C4-2B (cell line): Measurements from ENCODE around the gene PQBP1.

Experiments
- H3K27ac ChIP-seq: fragments of 450-650 bp; 2 replicates; pipeline ENCODE4 v1.5.1; 2017
- CTCF ChIP-seq: fragments of 450-650 bp; conservative IDR thresholded peaks from 2 replicates; pipeline ENCODE4 v1.5.1; 2017; ENCODE audit warnings: mild to moderate bottlenecking
- ZFX ChIP-seq: fragments of 450-650 bp; IDR thresholded peaks from 2 replicates; pipeline ENCODE4 v1.6.1; 2017

PQBP1 gene

DNA sequence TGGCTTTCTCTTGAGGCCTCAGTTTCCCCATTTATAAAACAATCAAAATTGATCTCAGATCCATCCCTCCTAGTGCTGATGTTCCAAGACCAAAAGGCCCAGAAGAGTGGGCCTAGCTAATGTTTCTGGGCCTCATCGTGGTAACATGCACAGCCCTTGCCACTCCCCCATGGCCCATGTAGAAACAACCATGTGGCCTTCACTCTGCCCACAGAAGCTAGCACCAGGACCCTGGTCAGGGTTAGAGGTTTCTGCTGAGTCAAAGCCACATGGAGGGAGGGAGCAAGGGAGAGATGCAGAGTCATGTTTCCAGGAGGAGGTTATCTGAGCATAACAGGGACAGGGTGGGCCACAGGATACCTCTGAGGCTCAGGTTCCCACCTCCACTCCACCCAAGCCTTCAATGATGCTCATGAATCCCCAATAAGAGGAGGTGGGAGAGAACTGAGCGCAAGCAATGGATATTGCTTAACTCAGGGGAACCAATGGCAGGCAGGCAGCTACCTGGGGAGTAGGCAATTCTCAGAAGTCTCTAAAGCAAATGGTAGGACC is 42.8 kb downstream of the PQBP1 start:
- no peak overlapping the region for H3K27ac ChIP-seq
- TF ChIP-seq ZFX: no peak
- no peak for TF ChIP-seq CTCF

GRCh38 chrX:48942895-48943294 is 45.2 kb downstream of the PQBP1 start:
- TF ChIP-seq CTCF (no peak), ZFX (no peak)

GRCh38 chrX:48945517-48946348 is 48.0 kb downstream of the PQBP1 start:
- H3K27ac ChIP-seq: no peak overlapping the region
- TF ChIP-seq ZFX: no peak
- peak; percentile 83 for TF ChIP-seq CTCF

More at GRCh38 chrX:48942895-48943294, 45.2 kb downstream of the PQBP1 start:
- no peak overlapping the region for H3K27ac ChIP-seq

DNA sequence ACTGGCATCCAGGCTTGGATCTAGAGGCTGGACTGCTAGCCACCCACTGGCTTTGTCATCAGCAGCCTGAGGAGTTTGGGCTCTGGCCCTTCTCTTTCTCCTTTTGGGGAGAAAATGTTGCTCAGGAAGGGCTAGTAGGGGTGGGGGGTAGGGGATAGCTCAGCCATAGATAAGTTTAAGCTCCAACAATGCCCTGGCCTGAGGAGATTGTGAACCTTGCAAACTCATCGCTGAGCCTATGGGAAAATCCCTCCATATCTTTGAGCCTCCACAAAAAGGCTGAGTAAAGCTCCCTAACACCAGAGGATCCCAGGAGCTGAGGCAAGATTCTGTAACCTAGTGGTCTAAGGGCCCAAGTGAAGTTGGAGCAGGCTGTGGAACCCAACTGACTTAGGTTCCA is 50.9 kb downstream of the PQBP1 start:
- no peak for TF ChIP-seq CTCF
- no peak for TF ChIP-seq ZFX
- no peak overlapping the region for H3K27ac ChIP-seq
